H1 (cell line): ENCODE measurements around the gene GET3. TPM values are rescaled to one million over a fixed set of nuclear protein-coding genes. Genes with fewer than 3 reads are reported as not detected.

ENCODE experiments used
- ATF2 ChIP-seq: IDR thresholded peaks from 2 replicates; pipeline ENCODE4 v1.6.1; 2012; ENCODE audit warnings: low read length, inconsistent platforms
- CHD7 ChIP-seq: fragments of 300-600 bp; sonication (generic); IDR thresholded peaks from 2 replicates; pipeline ENCODE4 v1.7.1; 2012; ENCODE audit warnings: low read length, moderate library complexity, mild to moderate bottlenecking, inconsistent platforms; ENCODE audit not compliant: insufficient replicate concordance
- GABPA ChIP-seq: IDR thresholded peaks from 2 replicates; pipeline ENCODE4 v1.6.1; 2011; ENCODE audit warnings: mild to moderate bottlenecking, low read length, moderate library complexity, borderline replicate concordance; ENCODE audit not compliant: insufficient read depth
- RBBP5 ChIP-seq: IDR thresholded peaks from 2 replicates; pipeline ENCODE4 v1.7.1; 2012; ENCODE audit warnings: low read depth, mild to moderate bottlenecking, inconsistent platforms, low read length, moderate library complexity, borderline replicate concordance
- SIRT6 ChIP-seq: IDR thresholded peaks from one replicate; pipeline ENCODE4 v1.7.1; 2012; ENCODE audit warnings: low read length, inconsistent platforms
- SRF ChIP-seq: IDR thresholded peaks from 2 replicates; pipeline ENCODE4 v1.6.1; 2011; ENCODE audit warnings: mild to moderate bottlenecking, low read depth, low read length, moderate library complexity
- SUZ12 ChIP-seq: fragments of 200-600 bp; sonication (generic); IDR thresholded peaks from 2 replicates; pipeline ENCODE4 v1.6.1; 2012; ENCODE audit warnings: mild to moderate bottlenecking, inconsistent platforms, low read length, moderate library complexity, mixed read lengths
- polyA plus RNA-seq, 7 experiments: library from polyadenylated mRNA; depleted of rRNA in 3 of 7; stranded (reverse) in 5 of 7; unstranded in 2 of 7; fragments of >200 nt in 5 of 7; fragments of 200-250 nt in 2 of 7; gene quantifications; 1 replicate in 5 of 7; 2 replicates in 1 of 7; 4 replicates in 1 of 7; pipeline versions ENCODE4 v1.2.1 to v1.2.3, GENCODE V29; 2011 to 2013; ENCODE audit warnings: missing spikeins in 2 of 7, mixed read lengths in 2 of 7
- total RNA-seq: library from RNA; stranded (reverse); fragmentation: NEBNext Ultra II Directional; extraction: Animal tissue kit (Norgen Biotek cat#: 25700); gene quantifications from 2 replicates; pipeline ENCODE4 v1.2.1, GENCODE V29; 2021

The GET3 gene
- total and polyA plus RNA-seq, 2 of the 8 experiments (the other 6 are each of a cell fraction or from before 2014, with no cell fraction given): 105 to 297 TPM

- TF ChIP-seq CHD7 (no peak), SUZ12 (no peak), ATF2 (peak; percentile 67), GABPA (no peak; the same call in 1 of the 2 replicates), RBBP5 (no peak), SIRT6 (no peak), SRF (no peak)
Measured at GRCh38 chr19:12796146-12797071, 59.1 kb downstream of the GET3 start (continued).
